ENCODE measurements around the gene NCAPG2.

Gene NCAPG2

GRCh38 chr7:158590181-158590530 lies 114.4 kb downstream of the NCAPG2 start:
- Histone ChIP-seq H2BK15ac (ENCODE audit: low read depth, poor library complexity, severe bottlenecking) (no peak overlapping the region), H3K9ac (ENCODE audit: low read length) (no peak overlapping the region), H4K91ac (ENCODE audit: low read length) (no peak overlapping the region), H2BK5ac (ENCODE audit: low read depth, low read length, poor library complexity, severe bottlenecking) (no peak overlapping the region), H3K4me3 (ENCODE audit: insufficient read depth in 1 of 2, low read depth in 1 of 2, low read length in 2 of 2) (no peak overlapping the region), H3K4ac (ENCODE audit: low read depth in 1 of 2, low read length in 2 of 2) (no peak overlapping the region), H3K18ac (ENCODE audit: low read depth in 1 of 2, low read length in 2 of 2) (no peak overlapping the region), H2AK5ac (ENCODE audit: low read length, severe bottlenecking) (no peak overlapping the region), H2AFZ (ENCODE audit: low read depth, low read length) (no peak overlapping the region), H3K23ac (ENCODE audit: low read length in 2 of 2) (no peak overlapping the region), H3K36me3 (ENCODE audit: control insufficient read depth in 1 of 2, insufficient read depth in 2 of 2, low read depth in 1 of 2, low read length in 2 of 2) (no peaks in the 10 kb centered on the region), H4K8ac (ENCODE audit: low read length) (no peak overlapping the region), H3K79me1 (replicated peaks; ENCODE audit: low read length, poor library complexity, severe bottlenecking) (no peaks in the 10 kb centered on the region), H3K14ac (ENCODE audit: low read length in 2 of 2) (no peak overlapping the region), H3K27ac (ENCODE audit: low read length, poor library complexity, severe bottlenecking) (no peak overlapping the region), H3K4me1 (ENCODE audit: control insufficient read depth, insufficient read depth, low read depth, low read length) (peaks cover 7% of the 10 kb centered on the region), H3K4me2 (ENCODE audit: low read length, poor library complexity, severe bottlenecking) (no peak overlapping the region), H3K27me3 (ENCODE audit: control insufficient read depth in 1 of 2, insufficient read depth in 1 of 2, low read length in 2 of 2) (peaks cover 15 to 36% of the 10 kb centered on the region in 2 experiments), H2BK120ac (ENCODE audit: low read depth, low read length) (no peak overlapping the region), H2BK12ac (ENCODE audit: low read length in 2 of 2) (no peak overlapping the region), H3K9me3 (ENCODE audit: control insufficient read depth, low read length) (peaks cover 2% of the 10 kb centered on the region)
- DNase-seq, result no peak
- WGBS, result 82% methylated on average over 12 of the region's 12 CpGs

GRCh38 chr7:158589653-158590052 lies 115.0 kb downstream of the NCAPG2 start:
- H2BK5ac ChIP-seq (ENCODE audit: low read depth, low read length, poor library complexity, severe bottlenecking), result no peak overlapping the region
- peaks cover 2% of the 10 kb centered on the region for H3K9me3 ChIP-seq (ENCODE audit: control insufficient read depth, low read length)
- no peak overlapping the region for H3K4me2 ChIP-seq (ENCODE audit: low read length, poor library complexity, severe bottlenecking)
- no peak overlapping the region for H3K23ac ChIP-seq (ENCODE audit: low read length in 2 of 2)
- no peak overlapping the region for H3K18ac ChIP-seq (ENCODE audit: low read depth in 1 of 2, low read length in 2 of 2)
- no peak overlapping the region for H4K8ac ChIP-seq (ENCODE audit: low read length)
- H4K91ac ChIP-seq (ENCODE audit: low read length), result no peak overlapping the region
- H3K27ac ChIP-seq (ENCODE audit: low read length, poor library complexity, severe bottlenecking), result no peak overlapping the region
- no peak overlapping the region for H3K4me3 ChIP-seq (ENCODE audit: insufficient read depth in 1 of 2, low read depth in 1 of 2, low read length in 2 of 2)
- peaks cover 18 to 41% of the 10 kb centered on the region in 2 experiments for H3K27me3 ChIP-seq (ENCODE audit: control insufficient read depth in 1 of 2, insufficient read depth in 1 of 2, low read length in 2 of 2)
- no peak overlapping the region for H3K14ac ChIP-seq (ENCODE audit: low read length in 2 of 2)
- no peak overlapping the region for H2AFZ ChIP-seq (ENCODE audit: low read depth, low read length)
- no peak overlapping the region for H3K4ac ChIP-seq (ENCODE audit: low read depth in 1 of 2, low read length in 2 of 2)
- 64% methylated on average over 1 of the region's 1 CpG for WGBS
- no peak overlapping the region for H2BK12ac ChIP-seq (ENCODE audit: low read length in 2 of 2)
- no peak overlapping the region for H2BK120ac ChIP-seq (ENCODE audit: low read depth, low read length)
- H3K79me1 ChIP-seq (replicated peaks; ENCODE audit: low read length, poor library complexity, severe bottlenecking), result no peaks in the 10 kb centered on the region
- no peak overlapping the region for H2AK5ac ChIP-seq (ENCODE audit: low read length, severe bottlenecking)
- H3K36me3 ChIP-seq (ENCODE audit: control insufficient read depth in 1 of 2, insufficient read depth in 2 of 2, low read depth in 1 of 2, low read length in 2 of 2), result no peaks in the 10 kb centered on the region
- no peak for DNase-seq
- H2BK15ac ChIP-seq (ENCODE audit: low read depth, poor library complexity, severe bottlenecking), result no peak overlapping the region
- H3K4me1 ChIP-seq (ENCODE audit: control insufficient read depth, insufficient read depth, low read depth, low read length), result peaks cover 7% of the 10 kb centered on the region
- no peak overlapping the region for H3K9ac ChIP-seq (ENCODE audit: low read length)

- Histone ChIP-seq H2AFZ (ENCODE audit: low read depth, low read length) (no peak overlapping the region), H3K27ac (ENCODE audit: low read length, poor library complexity, severe bottlenecking) (no peak overlapping the region), H2BK12ac (ENCODE audit: low read length in 2 of 2) (no peak overlapping the region), H3K18ac (ENCODE audit: low read depth in 1 of 2, low read length in 2 of 2) (no peak overlapping the region), H3K79me1 (replicated peaks; ENCODE audit: low read length, poor library complexity, severe bottlenecking) (no peaks in the 10 kb centered on the region), H2BK15ac (ENCODE audit: low read depth, poor library complexity, severe bottlenecking) (no peak overlapping the region), H2AK5ac (ENCODE audit: low read length, severe bottlenecking) (no peak overlapping the region), H3K9me3 (ENCODE audit: control insufficient read depth, low read length) (peaks cover 2% of the 10 kb centered on the region), H3K9ac (ENCODE audit: low read length) (no peak overlapping the region), H4K8ac (ENCODE audit: low read length) (no peak overlapping the region), H3K36me3 (ENCODE audit: control insufficient read depth in 1 of 2, insufficient read depth in 2 of 2, low read depth in 1 of 2, low read length in 2 of 2) (no peaks in the 10 kb centered on the region), H3K23ac (ENCODE audit: low read length in 2 of 2) (no peak overlapping the region), H4K91ac (ENCODE audit: low read length) (no peak overlapping the region), H3K14ac (ENCODE audit: low read length in 2 of 2) (no peak overlapping the region), H3K27me3 (ENCODE audit: control insufficient read depth in 1 of 2, insufficient read depth in 1 of 2, low read length in 2 of 2) (peaks cover 21 to 48% of the 10 kb centered on the region in 2 experiments), H3K4me1 (ENCODE audit: control insufficient read depth, insufficient read depth, low read depth, low read length) (peaks cover 7% of the 10 kb centered on the region), H3K4me2 (ENCODE audit: low read length, poor library complexity, severe bottlenecking) (no peak overlapping the region), H3K4ac (ENCODE audit: low read depth in 1 of 2, low read length in 2 of 2) (no peak overlapping the region), H3K4me3 (ENCODE audit: insufficient read depth in 1 of 2, low read depth in 1 of 2, low read length in 2 of 2) (no peak overlapping the region), H2BK5ac (ENCODE audit: low read depth, low read length, poor library complexity, severe bottlenecking) (no peak overlapping the region), H2BK120ac (ENCODE audit: low read depth, low read length) (no peak overlapping the region)
- no peak for DNase-seq
- 83% methylated on average over 13 of the region's 16 CpGs for WGBS
These were observed 115.6 kb downstream of the NCAPG2 start for GRCh38 chr7:158588878-158589442.

GRCh38 chr7:158588085-158588877 lies 116.3 kb downstream of the NCAPG2 start:
- H3K9ac ChIP-seq (ENCODE audit: low read length), result no peak overlapping the region
- DNase-seq, result no peak
- H2AK5ac ChIP-seq (ENCODE audit: low read length, severe bottlenecking), result no peak overlapping the region
- peak overlapping the region in 1 of 2 experiments; percentile 39 for H3K4me3 ChIP-seq (ENCODE audit: insufficient read depth in 1 of 2, low read depth in 1 of 2, low read length in 2 of 2)
- no peak overlapping the region for H2BK120ac ChIP-seq (ENCODE audit: low read depth, low read length)
- H3K27ac ChIP-seq (ENCODE audit: low read length, poor library complexity, severe bottlenecking), result no peak overlapping the region
- H3K18ac ChIP-seq (ENCODE audit: low read depth in 1 of 2, low read length in 2 of 2), result no peak overlapping the region
- H3K23ac ChIP-seq (ENCODE audit: low read length in 2 of 2), result no peak overlapping the region
- no peak overlapping the region for H3K4me2 ChIP-seq (ENCODE audit: low read length, poor library complexity, severe bottlenecking)
- no peak overlapping the region for H2AFZ ChIP-seq (ENCODE audit: low read depth, low read length)
- no peaks in the 10 kb centered on the region for H3K36me3 ChIP-seq (ENCODE audit: control insufficient read depth in 1 of 2, insufficient read depth in 2 of 2, low read depth in 1 of 2, low read length in 2 of 2)
- no peak overlapping the region for H4K91ac ChIP-seq (ENCODE audit: low read length)
- no peak overlapping the region for H3K14ac ChIP-seq (ENCODE audit: low read length in 2 of 2)
- H3K9me3 ChIP-seq (ENCODE audit: control insufficient read depth, low read length), result peaks cover 2% of the 10 kb centered on the region
- no peak overlapping the region for H4K8ac ChIP-seq (ENCODE audit: low read length)
- H3K4ac ChIP-seq (ENCODE audit: low read depth in 1 of 2, low read length in 2 of 2), result no peak overlapping the region
- H2BK5ac ChIP-seq (ENCODE audit: low read depth, low read length, poor library complexity, severe bottlenecking), result no peak overlapping the region
- H2BK12ac ChIP-seq (ENCODE audit: low read length in 2 of 2), result no peak overlapping the region
- H3K79me1 ChIP-seq (replicated peaks; ENCODE audit: low read length, poor library complexity, severe bottlenecking), result no peaks in the 10 kb centered on the region
- WGBS, result 19% methylated on average over 61 of the region's 63 CpGs
- H2BK15ac ChIP-seq (ENCODE audit: low read depth, poor library complexity, severe bottlenecking), result no peak overlapping the region
- peaks cover 7% of the 10 kb centered on the region for H3K4me1 ChIP-seq (ENCODE audit: control insufficient read depth, insufficient read depth, low read depth, low read length)
- peaks cover 21 to 49% of the 10 kb centered on the region in 2 experiments for H3K27me3 ChIP-seq (ENCODE audit: control insufficient read depth in 1 of 2, insufficient read depth in 1 of 2, low read length in 2 of 2)
